NAMALWA (cell line): Measurements from ENCODE around the gene PAM.
"Not testable (repeated sequence)": the region's sequence is repeated elsewhere in the genome, so short reads cannot be mapped to it uniquely, and the experiment has no call there.

Experiments
- DNase-seq: peaks from one replicate; pipeline ENCODE4 v3.0.0-alpha.2; 2015; ENCODE audit warnings: low spot score

Gene PAM

DNA sequence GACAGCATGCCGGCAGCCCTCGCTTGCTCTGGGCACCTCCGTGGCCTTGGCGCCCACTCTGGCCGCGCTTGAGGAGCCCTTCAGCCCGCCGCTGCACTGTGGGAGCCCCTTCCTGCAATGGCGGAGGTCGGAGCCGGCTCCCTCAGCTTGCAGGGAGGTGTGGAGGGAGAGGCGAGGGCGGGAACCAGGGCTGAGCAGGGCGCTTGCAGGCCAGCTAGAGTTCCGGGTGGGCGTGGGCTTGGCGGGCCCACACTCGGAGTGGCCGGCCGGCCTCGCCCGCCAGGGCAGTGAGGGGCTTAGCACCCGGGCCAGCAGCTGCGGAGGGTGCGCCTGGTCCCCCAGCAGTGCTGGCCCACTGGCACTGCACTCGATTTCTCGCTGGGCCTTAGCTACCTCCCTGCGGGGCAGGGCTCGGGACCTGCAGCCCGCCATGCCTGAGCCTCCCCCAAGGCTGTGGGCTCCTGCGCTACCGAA lies 3.2 kb upstream of the PAM start:
- DNase-seq, result not testable (repeated sequence)

DNA sequence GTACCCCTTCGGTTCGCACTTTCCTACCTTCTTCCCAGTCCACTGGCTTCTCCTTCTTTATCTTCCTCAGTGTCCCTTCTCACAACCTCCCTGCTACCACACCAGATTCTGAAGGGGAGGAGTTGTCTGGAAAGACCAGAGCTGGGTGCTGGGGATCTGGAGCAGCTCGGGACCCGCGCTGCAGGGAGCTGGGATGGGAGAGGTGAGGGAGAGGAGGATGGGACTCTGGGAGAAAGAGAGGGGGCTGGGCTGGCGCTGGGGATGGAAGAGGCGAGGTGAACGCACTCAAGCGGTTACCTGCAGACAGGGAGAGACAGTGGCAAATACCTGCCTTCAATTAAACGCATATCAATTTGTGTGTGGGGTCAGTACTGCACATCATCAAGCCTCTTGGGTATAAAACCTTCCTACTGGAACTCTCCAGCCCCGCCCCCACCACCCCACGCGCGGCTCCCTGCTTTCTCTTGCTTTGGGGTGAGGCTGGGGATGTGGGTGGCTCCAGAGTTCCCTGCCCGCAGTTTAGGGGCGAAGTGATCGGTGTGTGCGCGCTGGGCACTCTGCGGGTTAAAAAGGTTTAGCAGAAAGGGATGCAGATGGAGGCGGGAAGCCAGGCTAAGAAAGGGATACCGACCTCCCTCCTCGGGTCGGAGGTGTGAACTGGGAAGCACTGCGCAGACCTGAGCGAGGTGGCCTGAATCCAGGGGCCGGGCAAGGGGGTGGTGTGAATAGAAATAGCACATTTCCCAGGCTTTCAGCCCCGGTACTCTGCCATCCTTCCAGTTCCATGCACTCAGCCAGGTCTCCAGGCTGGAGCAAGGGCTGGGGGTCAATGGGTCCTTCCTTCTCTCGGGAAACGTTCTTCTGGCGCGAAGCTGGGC lies 977 bp upstream of the PAM start:
- DNase-seq, result no peak

- peak; percentile 87 for DNase-seq
Measured at GRCh38 chr5:102755686-102756371, 724 bp downstream of the PAM start.

DNA sequence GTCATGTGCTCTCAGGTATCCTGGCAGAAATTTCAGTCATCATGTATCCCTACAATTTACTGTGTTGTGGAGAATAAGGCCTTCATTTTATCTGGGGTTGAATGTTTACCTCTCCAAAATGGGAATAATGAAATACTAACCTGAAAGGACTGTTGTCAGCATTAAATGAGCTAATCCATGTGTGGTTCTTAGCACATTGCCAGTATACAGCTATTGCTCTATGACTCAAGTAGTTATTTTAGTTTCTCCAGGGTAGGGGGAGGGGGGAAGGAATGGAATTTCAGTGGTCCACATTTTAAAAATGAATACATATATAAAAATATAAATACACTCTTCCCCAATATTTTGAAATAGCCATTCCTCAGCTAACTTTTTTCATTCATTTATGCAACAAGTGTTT lies 3.5 kb downstream of the PAM start:
- DNase-seq, result no peak

- no peak for DNase-seq
Measured at GRCh38 chr5:102759289-102759688, 4.2 kb downstream of the PAM start.

- DNase-seq, result no peak
Measured at GRCh38 chr5:102759700-102760099, 4.6 kb downstream of the PAM start.

DNA sequence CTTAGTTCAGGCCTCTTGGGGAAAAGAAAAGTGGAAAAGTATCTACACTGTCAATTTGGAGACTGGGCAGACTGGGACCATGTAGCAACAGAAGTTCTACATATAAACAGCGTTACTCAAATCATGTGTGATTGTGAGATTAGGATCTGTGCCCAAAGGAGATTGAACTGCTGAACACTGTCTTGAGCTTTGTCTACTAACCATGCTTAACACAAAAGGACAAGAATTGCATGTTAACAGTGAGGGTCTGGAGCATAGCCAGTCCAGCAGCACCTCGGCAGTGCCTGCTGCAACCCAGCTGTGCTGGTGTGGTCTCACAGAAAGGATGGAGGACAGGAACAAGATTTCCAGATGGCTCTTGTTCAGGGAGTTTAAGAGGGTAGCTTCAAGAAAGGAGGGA lies 5.7 kb downstream of the PAM start:
- no peak for DNase-seq

DNA sequence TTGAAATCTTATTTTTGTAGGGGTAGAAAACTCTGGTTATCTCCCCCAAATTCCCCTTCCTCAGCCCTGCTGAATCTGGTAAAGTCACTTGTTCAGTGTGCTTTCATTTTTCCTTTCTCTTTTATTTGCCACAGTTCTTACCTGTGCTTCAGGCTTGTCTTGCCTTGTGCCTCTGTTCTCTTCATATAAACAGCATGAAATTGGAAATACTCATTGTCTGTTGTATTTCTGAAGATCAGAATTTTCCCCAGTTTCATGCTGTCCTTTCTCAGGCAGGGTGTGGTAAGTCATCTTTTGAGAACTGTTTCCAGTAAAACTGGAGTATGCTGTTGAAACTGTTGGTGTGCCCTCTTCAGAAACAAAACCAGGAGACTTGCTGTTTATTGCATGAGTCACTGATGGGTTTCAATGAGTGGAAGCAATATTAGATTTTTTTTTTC lies 7.0 kb downstream of the PAM start:
- no peak for DNase-seq

DNA sequence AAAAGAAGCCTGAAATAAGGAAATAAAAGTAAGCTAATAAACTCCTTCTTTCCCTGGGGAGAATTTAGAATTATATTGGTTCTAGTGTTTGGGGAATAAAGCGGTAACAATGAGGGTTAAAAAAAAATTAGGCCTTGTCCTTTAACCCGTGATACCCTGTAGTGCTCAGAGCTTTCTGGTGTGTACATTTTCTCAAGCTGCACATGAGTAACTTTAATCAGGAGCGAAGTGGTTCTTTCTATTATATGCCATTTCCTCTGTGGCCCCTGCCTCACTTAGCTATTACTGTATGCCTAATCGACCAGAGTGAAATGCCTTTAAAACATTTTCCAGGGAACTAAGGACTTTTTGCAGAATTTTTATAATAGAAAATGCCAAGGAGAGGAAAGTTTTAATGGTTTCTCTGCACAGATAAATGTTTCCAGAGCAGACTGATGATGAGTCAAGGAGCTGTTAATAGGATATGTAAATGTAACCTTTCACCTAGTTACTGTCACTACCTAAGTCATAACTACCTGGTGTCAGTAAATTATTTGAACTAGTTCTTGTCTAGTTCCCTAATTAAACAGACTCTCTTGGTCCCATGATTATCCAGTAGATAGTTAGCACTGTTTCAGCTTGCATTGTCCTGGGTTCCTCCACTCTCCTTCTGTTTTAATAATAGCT lies 7.6 kb downstream of the PAM start:
- no peak for DNase-seq

DNA sequence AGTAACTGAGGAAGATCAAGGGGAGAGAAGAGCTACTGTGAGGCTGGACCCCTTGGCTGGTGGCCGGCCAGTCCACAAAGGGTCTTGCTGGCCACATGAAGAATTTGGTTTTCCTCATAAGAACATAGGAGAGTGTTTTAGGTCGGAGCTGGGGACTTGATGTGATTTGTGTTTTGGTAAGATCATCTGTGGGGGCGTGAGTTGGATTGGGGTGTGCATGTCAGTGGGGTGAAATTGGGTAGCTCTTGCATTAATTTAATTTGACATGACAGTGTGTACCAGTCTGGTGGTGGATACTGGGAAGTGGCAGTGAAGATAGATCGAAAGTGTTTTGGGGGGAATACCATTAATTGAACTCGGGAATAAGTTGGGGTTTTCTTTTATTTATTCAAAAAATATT lies 8.6 kb downstream of the PAM start:
- DNase-seq, result no peak

- no peak for DNase-seq
Measured at GRCh38 chr5:102764381-102765004, 9.4 kb downstream of the PAM start.

DNA sequence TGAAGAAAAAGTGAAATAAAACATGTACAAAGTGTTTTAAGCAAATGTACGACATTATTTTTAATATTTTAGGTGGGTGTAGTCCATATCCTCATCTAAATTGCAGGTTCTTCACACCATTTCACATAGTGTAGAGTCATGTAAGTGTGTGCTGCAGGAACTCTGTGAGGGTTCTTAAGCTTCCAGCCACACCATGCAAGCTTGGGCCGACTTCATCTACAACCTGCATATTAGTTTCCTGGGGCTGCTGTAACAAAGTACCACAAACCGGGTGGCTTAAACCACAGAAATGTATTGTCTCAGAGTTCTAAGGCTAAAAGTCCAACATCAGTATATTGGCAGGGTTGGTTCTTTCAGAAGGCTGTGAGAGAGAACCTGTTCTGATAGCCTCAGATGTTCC lies 10.2 kb downstream of the PAM start:
- DNase-seq, result no peak

DNA sequence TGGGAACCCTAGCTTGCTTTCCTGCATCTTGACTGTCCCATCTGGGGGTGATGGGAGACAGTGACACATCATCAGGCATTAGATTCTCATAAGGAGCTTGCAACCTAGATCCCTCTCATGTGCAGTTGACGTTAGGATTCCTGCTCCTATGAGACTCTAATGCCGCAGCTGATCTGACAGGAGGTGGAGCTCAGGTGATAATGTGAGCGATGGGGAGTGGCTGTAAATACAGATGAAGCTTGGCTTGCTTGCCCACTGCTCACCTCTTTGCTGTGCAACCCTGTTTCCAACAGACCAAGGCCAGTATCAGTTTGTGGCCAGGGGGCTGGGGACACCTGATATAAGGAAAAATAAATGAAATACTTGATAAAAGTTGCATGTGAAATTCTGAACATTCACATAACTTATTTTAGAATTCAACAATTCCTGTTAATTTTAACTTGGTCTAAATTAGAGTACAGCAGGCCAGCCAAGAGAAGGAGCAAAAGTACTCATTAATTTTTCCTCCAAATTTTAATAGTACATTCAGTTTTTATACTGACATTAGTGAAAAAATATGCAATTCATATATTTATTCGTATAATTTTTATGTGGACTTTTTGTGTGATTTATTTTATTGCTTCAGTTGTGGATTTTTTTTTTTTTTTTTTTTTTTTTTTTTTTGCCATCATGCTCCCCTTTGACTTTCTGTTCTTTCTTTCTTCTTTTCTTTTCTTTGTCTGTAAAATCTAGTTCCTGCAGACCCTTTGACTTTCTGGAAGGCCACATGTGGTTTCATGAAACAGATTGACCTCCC lies 11.4 kb downstream of the PAM start:
- no peak for DNase-seq

DNA sequence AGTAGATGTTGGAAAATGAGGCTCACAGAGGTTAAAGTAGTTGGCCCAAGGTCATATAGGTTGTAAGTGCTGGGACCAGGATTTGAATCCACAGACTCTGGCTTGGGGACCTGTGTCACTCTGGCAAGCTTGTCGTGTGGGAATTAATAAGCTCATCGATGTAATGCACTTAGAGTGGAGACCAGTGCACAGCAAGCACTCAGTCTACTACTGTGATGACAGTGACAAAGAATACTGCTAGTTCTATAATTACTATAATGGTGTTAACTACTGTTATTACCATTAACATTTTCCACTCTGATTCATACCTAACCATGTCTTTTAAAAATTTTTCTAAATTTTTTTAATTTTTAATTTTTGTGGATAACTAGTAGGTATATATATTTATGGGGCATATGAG lies 12.8 kb downstream of the PAM start:
- DNase-seq, result no peak

GRCh38 chr5:102770803-102771202 lies 15.7 kb downstream of the PAM start:
- no peak for DNase-seq

DNA sequence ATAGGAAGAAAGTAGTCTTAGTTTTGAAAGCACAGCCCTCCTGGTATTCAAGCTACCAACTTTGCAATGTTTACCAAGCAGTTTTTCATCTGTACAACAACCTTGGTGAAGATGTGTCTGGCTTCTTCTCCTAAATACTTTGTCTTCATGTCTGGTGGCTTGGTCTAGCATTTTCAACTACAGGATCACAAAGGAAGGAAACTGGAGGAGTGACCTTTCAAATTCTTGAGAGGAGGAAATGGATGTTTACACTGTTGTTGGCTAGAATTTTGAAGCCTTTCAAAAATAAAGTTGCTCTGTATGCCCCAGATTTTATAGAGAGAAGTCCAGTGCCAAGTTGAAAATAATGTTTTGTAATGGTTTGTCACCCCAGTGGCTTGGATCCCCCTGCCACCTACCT lies 16.3 kb downstream of the PAM start:
- DNase-seq, result no peak

DNA sequence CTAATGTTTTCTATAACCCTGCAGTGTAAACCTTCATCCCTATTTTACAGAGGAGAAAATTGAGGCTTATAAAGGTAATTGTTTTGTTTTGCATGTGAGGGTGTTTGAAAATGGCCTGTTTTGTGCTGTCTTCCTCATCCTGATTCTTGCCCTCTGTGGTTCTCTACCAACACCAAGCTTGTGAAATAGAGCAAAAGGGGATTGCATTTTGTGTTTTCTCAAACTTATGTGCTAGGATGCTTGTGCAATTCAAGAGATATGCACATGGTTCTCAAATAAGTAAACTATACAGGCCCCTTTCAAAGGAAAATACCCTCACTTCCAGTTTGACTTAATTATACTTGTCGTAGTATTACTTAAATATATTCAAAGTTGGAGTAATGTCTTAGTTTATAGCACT lies 17.2 kb downstream of the PAM start:
- DNase-seq, result no peak

DNA sequence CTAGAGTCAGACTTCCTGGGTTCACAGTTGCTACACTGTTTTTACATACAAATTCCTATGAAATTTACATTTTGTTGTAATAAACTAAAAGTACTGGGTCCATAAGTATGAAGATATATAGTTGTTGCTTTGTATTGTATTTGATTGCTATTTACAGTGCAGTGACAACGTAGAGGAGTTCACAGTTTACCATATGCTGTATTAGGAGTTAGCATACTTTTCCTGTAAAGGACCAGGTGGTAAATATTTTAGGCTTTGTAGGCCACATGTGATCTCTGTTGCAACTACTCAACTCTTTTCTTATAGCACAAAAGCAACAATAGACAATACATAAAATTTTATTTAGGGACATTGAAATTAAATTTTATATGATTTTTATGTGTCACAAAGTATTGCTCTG lies 18.0 kb downstream of the PAM start:
- DNase-seq, result no peak

DNA sequence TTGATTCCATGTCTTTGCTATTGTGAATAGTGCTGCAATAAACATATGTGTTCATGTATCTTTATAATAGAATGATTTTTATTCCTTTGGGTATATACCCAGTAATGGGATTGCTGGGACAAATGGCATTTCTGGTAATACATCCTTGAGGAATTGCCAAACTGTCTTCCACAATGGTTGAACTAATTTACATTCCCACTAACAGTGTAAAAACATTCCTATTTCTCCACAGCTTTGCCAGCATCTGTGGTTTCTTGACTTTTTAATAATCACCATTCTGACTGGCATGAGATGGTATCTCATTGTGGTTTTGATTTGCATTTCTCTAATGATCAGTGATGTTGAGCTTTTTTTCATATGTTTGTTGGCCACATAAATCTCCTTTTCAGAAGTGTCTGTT lies 20.7 kb downstream of the PAM start:
- DNase-seq, result not testable (repeated sequence)

DNA sequence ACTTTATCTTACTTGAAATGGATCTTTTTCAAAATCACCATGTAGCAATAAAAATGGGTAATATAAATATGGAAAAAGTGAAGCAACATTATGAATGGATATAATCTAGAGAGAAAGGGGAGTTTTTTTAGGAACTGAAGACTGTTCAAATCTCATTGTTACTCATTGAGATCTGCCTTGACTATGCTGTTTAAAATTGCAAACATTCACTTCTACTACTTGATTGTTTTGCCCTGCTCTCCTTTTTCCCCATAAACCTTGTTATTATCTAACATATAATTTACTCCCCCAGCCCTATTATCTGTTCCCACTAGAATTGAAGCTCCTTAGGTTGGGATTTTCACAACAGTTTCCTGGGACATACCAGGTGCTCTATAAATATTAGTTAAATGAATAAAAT lies 22.0 kb downstream of the PAM start:
- DNase-seq, result no peak

DNA sequence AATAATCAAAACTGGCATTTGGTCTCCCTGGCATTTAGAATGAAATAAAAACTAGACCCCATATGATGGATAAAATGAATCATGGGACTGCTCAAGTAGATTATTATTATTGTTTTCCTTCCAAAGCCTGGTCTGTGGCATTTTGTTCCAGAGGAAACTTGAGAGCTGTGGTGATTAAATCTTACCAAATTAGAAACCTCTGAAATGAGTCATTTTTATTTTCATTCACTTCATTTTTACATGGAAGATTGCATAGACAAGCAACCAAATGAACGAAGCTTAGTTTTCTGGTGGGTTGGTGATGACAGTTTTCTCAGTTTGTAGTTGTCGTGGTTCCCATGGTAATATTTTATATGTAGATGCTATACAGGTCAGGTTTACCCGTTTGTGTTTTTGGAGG lies 23.4 kb downstream of the PAM start:
- no peak for DNase-seq

DNA sequence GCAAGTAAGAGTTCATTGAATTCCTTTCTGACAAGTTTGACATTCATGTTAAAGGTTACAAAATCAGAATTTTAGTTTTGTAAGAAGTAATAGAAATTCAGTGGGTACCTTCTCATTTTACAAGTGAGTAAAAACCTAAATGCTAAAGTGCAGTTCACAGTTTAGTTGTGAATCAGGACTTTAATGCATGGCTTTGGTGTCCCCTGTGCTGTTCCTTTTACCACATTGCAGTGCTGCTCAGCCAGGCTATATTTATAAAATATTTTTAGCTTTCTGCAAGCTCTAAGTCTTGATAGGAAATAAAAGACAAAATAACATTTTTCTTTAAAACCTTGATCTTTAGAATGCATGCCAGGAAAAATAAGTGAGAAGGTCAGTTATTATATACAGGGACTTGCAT lies 26.3 kb downstream of the PAM start:
- DNase-seq, result no peak
